ENCODE measurements around the gene CEMIP.

CEMIP gene

GRCh38 chr15:80778964-80779657 lies at the start of gene CEMIP:
Gene CEMIP, plus strand, starts transcription at chr15:80779370. Its CDS starts 94,510 bp downstream, at chr15:80873880.
- DNase-seq (ENCODE audit: low read depth in 2 of 2, low spot score in 1 of 2): no peak

- DNase-seq (ENCODE audit: low read depth in 2 of 2, low spot score in 1 of 2): no peak
These were observed 48.8 kb upstream of the CEMIP start for GRCh38 chr15:80730387-80730786.

- DNase-seq (ENCODE audit: low read depth in 2 of 2, low spot score in 1 of 2): no peak
These were observed 48.2 kb upstream of the CEMIP start for GRCh38 chr15:80730926-80731325.

- no peak for DNase-seq (ENCODE audit: low read depth in 2 of 2, low spot score in 1 of 2)
These were observed 47.0 kb upstream of the CEMIP start for GRCh38 chr15:80732167-80732566.

- DNase-seq (ENCODE audit: low read depth in 2 of 2, low spot score in 1 of 2): no peak
These were observed 46.4 kb upstream of the CEMIP start for GRCh38 chr15:80732818-80733217.

GRCh38 chr15:80733460-80733859 lies 45.7 kb upstream of the CEMIP start:
- no peak for DNase-seq (ENCODE audit: low read depth in 2 of 2, low spot score in 1 of 2)

- DNase-seq (ENCODE audit: low read depth in 2 of 2, low spot score in 1 of 2): no peak
These were observed 43.8 kb upstream of the CEMIP start for GRCh38 chr15:80735344-80735743.

GRCh38 chr15:80736560-80736959 lies 42.6 kb upstream of the CEMIP start:
- no peak for DNase-seq (ENCODE audit: low read depth in 2 of 2, low spot score in 1 of 2)

- DNase-seq (ENCODE audit: low read depth in 2 of 2, low spot score in 1 of 2): no peak
These were observed 39.3 kb upstream of the CEMIP start for GRCh38 chr15:80739919-80740318.

GRCh38 chr15:80742081-80742480 lies 37.1 kb upstream of the CEMIP start:
- no peak for DNase-seq (ENCODE audit: low read depth in 2 of 2, low spot score in 1 of 2)

GRCh38 chr15:80743189-80743833 lies 35.9 kb upstream of the CEMIP start:
- DNase-seq (ENCODE audit: low read depth in 2 of 2, low spot score in 1 of 2): no peak

GRCh38 chr15:80744415-80744814 lies 34.8 kb upstream of the CEMIP start:
- no peak for DNase-seq (ENCODE audit: low read depth in 2 of 2, low spot score in 1 of 2)

GRCh38 chr15:80744826-80745225 lies 34.3 kb upstream of the CEMIP start:
- no peak for DNase-seq (ENCODE audit: low read depth in 2 of 2, low spot score in 1 of 2)

- no peak for DNase-seq (ENCODE audit: low read depth in 2 of 2, low spot score in 1 of 2)
These were observed 33.3 kb upstream of the CEMIP start for GRCh38 chr15:80745888-80746287.

- DNase-seq (ENCODE audit: low read depth in 2 of 2, low spot score in 1 of 2): no peak
These were observed 31.7 kb upstream of the CEMIP start for GRCh38 chr15:80747317-80748053.

- no peak for DNase-seq (ENCODE audit: low read depth in 2 of 2, low spot score in 1 of 2)
These were observed 29.6 kb upstream of the CEMIP start for GRCh38 chr15:80749589-80749988.

GRCh38 chr15:80750575-80750974 lies 28.6 kb upstream of the CEMIP start:
- no peak for DNase-seq (ENCODE audit: low read depth in 2 of 2, low spot score in 1 of 2)

- no peak for DNase-seq (ENCODE audit: low read depth in 2 of 2, low spot score in 1 of 2)
These were observed 27.0 kb upstream of the CEMIP start for GRCh38 chr15:80752204-80752603.

- no peak for DNase-seq (ENCODE audit: low read depth in 2 of 2, low spot score in 1 of 2)
These were observed 26.0 kb upstream of the CEMIP start for GRCh38 chr15:80753161-80753560.

GRCh38 chr15:80754014-80754413 lies 25.2 kb upstream of the CEMIP start:
- no peak for DNase-seq (ENCODE audit: low read depth in 2 of 2, low spot score in 1 of 2)

GRCh38 chr15:80755885-80756284 lies 23.3 kb upstream of the CEMIP start:
- DNase-seq (ENCODE audit: low read depth in 2 of 2, low spot score in 1 of 2): no peak

GRCh38 chr15:80758130-80758745 lies 20.9 kb upstream of the CEMIP start:
- no peak for DNase-seq (ENCODE audit: low read depth in 2 of 2, low spot score in 1 of 2)

Measured in stimulated activated CD8-positive, alpha-beta memory T cell treated with anti-CD3 and anti-CD28 coated beads, Interleukin-4, amount 100 ng/mL, for 1 hour (primary cell).